Nephron progenitor cell (in vitro differentiated cells): ENCODE results near the gene SAV1.

Experiments used
- DNase-seq: peaks from one replicate; pipeline ENCODE4 v3.0.0; 2021
- H3K27ac Mint-ChIP-seq: 2 replicates; pipeline ENCODE4 v1.8.0; 2021; ENCODE audit warnings: mild to moderate bottlenecking, moderate library complexity, mixed read lengths
- H3K27me3 Mint-ChIP-seq: 2 replicates; pipeline ENCODE4 v1.8.0; 2021; ENCODE audit warnings: mild to moderate bottlenecking, low read depth, mixed read lengths; ENCODE audit not compliant: poor library complexity
- H3K36me3 Mint-ChIP-seq: 2 replicates; pipeline ENCODE4 v1.8.0; 2021; ENCODE audit warnings: low read depth, mixed read lengths
- H3K4me1 Mint-ChIP-seq: 2 replicates; pipeline ENCODE4 v1.8.0; 2021; ENCODE audit warnings: mixed read lengths
- H3K4me3 Mint-ChIP-seq: 2 replicates; pipeline ENCODE4 v1.8.0; 2021; ENCODE audit warnings: mild to moderate bottlenecking, moderate library complexity, mixed read lengths
- H3K9me3 Mint-ChIP-seq: 2 replicates; pipeline ENCODE4 v1.8.0; 2021; ENCODE audit warnings: mild to moderate bottlenecking, moderate library complexity, mixed read lengths
- TF ChIP-seq, protein P1 (sequence below): fragments of 200-600 bp; sonication (generic); IDR thresholded peaks from 2 replicates; pipeline ENCODE4 v1.5.0; 2021; ENCODE audit warnings: antibody characterized with exemption

The SAV1 gene

DNA sequence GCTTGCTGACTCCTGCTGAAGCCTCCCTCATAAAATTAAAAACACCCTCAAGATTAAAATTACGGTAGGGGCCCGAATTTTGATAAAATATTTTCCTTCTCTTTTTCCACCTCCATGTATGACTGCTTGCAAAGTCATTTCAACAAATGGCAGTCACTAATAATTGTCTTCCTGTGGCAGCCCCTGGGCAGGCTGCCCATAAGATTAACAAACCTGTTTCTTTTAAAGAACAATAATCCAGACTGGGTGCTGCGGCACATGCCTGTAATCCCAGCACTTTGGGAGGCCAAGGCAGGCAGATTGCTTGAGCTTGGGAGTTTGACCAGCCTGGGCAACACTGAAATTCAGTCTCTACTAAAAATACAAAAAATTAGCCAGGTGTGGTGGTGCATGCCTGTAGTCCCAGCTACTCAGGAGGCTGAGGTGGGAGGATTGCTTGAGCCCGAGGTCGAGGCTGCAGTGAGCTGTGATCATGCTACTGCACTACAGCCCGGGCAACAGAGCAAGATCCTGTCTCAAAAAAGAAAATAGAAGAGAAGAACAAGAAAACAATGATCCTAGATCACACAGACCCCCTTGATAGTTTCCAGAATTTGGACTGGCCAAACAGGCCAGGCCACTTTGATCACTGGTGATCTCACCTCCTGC, 8.7 kb downstream of the SAV1 start:
- Mint-ChIP-seq H3K4me3 (no peak overlapping the region), H3K27ac (no peak overlapping the region), H3K4me1 (peaks cover 10% of the 10 kb centered on the region), H3K27me3 (peaks cover 4% of the 10 kb centered on the region), H3K9me3 (peaks cover 25% of the 10 kb centered on the region), H3K36me3 (peaks cover 76% of the 10 kb centered on the region)
- no peak for DNase-seq
- TF ChIP-seq, protein P1, sequence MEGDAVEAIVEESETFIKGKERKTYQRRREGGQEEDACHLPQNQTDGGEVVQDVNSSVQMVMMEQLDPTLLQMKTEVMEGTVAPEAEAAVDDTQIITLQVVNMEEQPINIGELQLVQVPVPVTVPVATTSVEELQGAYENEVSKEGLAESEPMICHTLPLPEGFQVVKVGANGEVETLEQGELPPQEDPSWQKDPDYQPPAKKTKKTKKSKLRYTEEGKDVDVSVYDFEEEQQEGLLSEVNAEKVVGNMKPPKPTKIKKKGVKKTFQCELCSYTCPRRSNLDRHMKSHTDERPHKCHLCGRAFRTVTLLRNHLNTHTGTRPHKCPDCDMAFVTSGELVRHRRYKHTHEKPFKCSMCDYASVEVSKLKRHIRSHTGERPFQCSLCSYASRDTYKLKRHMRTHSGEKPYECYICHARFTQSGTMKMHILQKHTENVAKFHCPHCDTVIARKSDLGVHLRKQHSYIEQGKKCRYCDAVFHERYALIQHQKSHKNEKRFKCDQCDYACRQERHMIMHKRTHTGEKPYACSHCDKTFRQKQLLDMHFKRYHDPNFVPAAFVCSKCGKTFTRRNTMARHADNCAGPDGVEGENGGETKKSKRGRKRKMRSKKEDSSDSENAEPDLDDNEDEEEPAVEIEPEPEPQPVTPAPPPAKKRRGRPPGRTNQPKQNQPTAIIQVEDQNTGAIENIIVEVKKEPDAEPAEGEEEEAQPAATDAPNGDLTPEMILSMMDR, result no peak

DNA sequence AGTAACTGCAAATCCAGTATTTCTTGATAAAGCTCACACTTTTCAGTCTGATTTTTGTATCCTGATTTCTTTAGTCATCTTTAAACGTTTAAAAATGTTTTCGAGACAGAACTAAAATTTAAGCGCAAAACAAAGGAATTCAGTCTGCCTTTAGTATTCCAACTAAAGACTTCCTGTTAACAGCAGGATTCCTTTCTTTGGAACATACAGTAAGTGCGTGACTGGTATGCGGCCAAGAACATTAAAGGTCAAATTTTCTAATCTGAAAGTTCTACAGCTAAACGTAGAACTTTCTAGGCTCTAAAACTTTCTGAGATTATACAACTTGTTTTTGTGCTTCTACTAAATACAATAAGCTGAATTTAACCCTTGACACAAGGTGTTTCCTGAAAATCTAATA, 9.9 kb downstream of the SAV1 start:
- no peak for DNase-seq
- H3K4me3 Mint-ChIP-seq, result no peak overlapping the region
- TF ChIP-seq, protein P1, result no peak
- H3K4me1 Mint-ChIP-seq, result peaks cover 10% of the 10 kb centered on the region
- H3K27ac Mint-ChIP-seq, result no peak overlapping the region
- H3K27me3 Mint-ChIP-seq, result peaks cover 4% of the 10 kb centered on the region
- H3K36me3 Mint-ChIP-seq, result peaks cover 69% of the 10 kb centered on the region
- peaks cover 23% of the 10 kb centered on the region for H3K9me3 Mint-ChIP-seq

DNA sequence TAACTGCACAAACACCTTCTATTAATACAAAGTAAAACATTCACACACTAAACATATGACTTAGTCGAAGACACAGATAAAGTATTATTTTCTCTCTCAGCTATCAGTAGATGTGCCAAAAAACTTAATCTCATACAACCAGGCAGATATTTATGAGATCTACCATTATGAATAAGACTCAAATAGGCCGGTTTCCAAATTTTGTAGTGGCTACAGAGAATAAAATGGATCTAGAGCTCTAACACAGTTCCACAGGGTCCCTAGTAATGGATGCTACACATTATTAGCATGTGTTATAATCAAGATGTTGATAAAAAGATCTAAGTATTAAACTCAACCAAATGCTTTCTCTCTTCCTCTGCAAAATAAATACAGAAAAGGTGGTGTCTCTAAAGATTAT, 10.4 kb downstream of the SAV1 start:
- Mint-ChIP-seq H3K27me3 (peaks cover 4% of the 10 kb centered on the region), H3K9me3 (peaks cover 20% of the 10 kb centered on the region), H3K4me3 (no peak overlapping the region), H3K36me3 (peaks cover 68% of the 10 kb centered on the region), H3K27ac (no peak overlapping the region), H3K4me1 (peaks cover 10% of the 10 kb centered on the region)
- DNase-seq, result no peak
- TF ChIP-seq, protein P1, result no peak

DNA sequence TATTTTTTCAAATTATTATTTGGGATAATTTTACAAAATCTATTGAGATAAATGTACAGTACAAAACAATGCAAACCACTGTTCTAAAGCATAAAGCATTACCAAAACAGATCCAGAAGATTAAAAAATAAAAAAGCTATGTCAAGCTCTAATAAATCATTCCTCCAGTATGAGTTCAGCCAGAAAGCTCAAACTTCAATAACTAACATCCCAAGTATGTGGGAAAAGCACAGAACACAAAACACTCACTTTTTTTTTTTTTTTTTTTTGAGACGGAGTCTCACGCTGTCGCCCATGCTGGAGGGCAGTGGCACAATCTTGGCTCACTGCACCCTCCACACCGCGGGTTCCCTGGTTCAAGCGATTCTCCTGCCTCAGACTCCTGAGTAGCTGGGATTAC, 11.3 kb downstream of the SAV1 start:
- Mint-ChIP-seq H3K27me3 (no peaks in the 10 kb centered on the region), H3K9me3 (peaks cover 18% of the 10 kb centered on the region), H3K36me3 (peaks cover 66% of the 10 kb centered on the region), H3K4me3 (no peak overlapping the region), H3K27ac (no peak overlapping the region), H3K4me1 (peaks cover 15% of the 10 kb centered on the region)
- no peak for DNase-seq
- TF ChIP-seq, protein P1, result no peak

DNA sequence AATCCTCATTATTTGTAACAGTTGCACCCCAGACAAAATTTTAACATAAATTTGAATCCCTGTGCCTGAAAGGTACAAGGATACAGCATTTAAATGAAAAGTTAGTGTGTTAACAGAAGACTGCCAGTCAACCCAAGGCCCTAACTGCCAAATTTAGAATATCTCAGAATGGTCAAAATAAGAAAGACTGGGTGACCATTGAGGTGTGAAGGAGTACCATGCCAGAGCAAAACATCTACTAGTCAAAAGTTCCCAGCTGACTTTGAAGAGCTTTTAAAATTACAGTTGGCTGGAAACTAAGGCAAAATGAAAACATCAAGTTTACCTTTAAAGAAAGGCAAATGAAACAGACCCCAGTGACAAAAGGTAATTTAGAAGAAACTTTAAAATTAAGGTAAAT, 18.4 kb downstream of the SAV1 start:
- no peaks in the 10 kb centered on the region for H3K27me3 Mint-ChIP-seq
- no peak overlapping the region for H3K4me3 Mint-ChIP-seq
- peaks cover 31% of the 10 kb centered on the region for H3K36me3 Mint-ChIP-seq
- TF ChIP-seq, protein P1, result no peak
- H3K4me1 Mint-ChIP-seq, result peaks cover 20% of the 10 kb centered on the region
- no peak for DNase-seq
- no peak overlapping the region for H3K27ac Mint-ChIP-seq
- H3K9me3 Mint-ChIP-seq, result no peaks in the 10 kb centered on the region

- Mint-ChIP-seq H3K36me3 (peaks cover 36% of the 10 kb centered on the region), H3K9me3 (no peaks in the 10 kb centered on the region), H3K27ac (no peak overlapping the region), H3K27me3 (no peaks in the 10 kb centered on the region), H3K4me3 (no peak overlapping the region), H3K4me1 (peaks cover 20% of the 10 kb centered on the region)
- DNase-seq, result no peak
- TF ChIP-seq, protein P1, result no peak
Measured at GRCh38 chr14:50647753-50648152, 20.4 kb downstream of the SAV1 start.
